Breast epithelium (tissue), 4 donors: ENCODE data around the gene ZFAND2A. TPM values are rescaled to one million over a fixed set of nuclear protein-coding genes. Genes with fewer than 3 reads are reported as not detected.
"Not testable (repeated sequence)": the region's sequence is repeated elsewhere in the genome, so short reads cannot be mapped to it uniquely, and the experiment has no call there.

Experiments used
- DNase-seq, 2 donors: peaks; one replicate each; pipeline ENCODE4 v3.0.0-alpha.2; 2019; ENCODE audit warnings: low spot score in 2 of 2
- H3K27ac ChIP-seq, 2 donors: fragments of 200-600 bp; sonication (generic) in 1 of 2; one replicate each; pipeline ENCODE4 v1.5.1; 2016 to 2019; ENCODE audit warnings: mild to moderate bottlenecking in 1 of 2
- H3K27me3 ChIP-seq, 2 donors: fragments of 200-600 bp; sonication (generic) in 1 of 2; one replicate each; pipeline versions ENCODE4 v1.5.1 to v1.6.0; 2017 to 2019; ENCODE audit warnings: control low read depth in 1 of 2, mild to moderate bottlenecking in 1 of 2
- H3K36me3 ChIP-seq: fragments of 200-600 bp; one replicate; pipeline ENCODE4 v1.5.1; 2019
- H3K4me1 ChIP-seq, 2 donors: fragments of 200-600 bp; sonication (generic); one replicate each; pipeline ENCODE4 v1.5.1; 2016 to 2019; ENCODE audit warnings: control low read depth in 1 of 2
- H3K4me3 ChIP-seq, 3 donors: fragments of 200-600 bp; sonication (generic); 1 replicate in 2 of 3; 2 replicates in 1 of 3; pipeline ENCODE4 v1.5.1; 2016 to 2019; ENCODE audit warnings: mild to moderate bottlenecking in 3 of 3, moderate library complexity in 2 of 3
- H3K9me3 ChIP-seq, 2 donors: fragments of 200-600 bp; sonication (generic) in 1 of 2; one replicate each; pipeline ENCODE4 v1.5.1; 2016 to 2019; ENCODE audit warnings: control low read depth in 1 of 2
- POLR2A ChIP-seq: fragments of 450-650 bp; IDR thresholded peaks from one replicate; pipeline ENCODE4 v1.6.1; 2016; ENCODE audit warnings: antibody characterized with exemption, mild to moderate bottlenecking, moderate library complexity
- POLR2AphosphoS5 ChIP-seq, 3 donors: sonication (generic); formaldehyde crosslinking; IDR thresholded peaks; one replicate each; pipeline ENCODE4 v1.6.1; 2017; ENCODE audit warnings: antibody characterized with exemption in 3 of 3
- intact Hi-C: fragments of 100-400 bp; cut with DNase I; formaldehyde crosslinking; loops from one replicate; pipeline ENCODE4 v1.15.1; 2023; ENCODE audit warnings: low total_unique reads
- total RNA-seq, 3 donors: library from RNA; depleted of rRNA; stranded (reverse); fragments of >200 nt; gene quantifications; one replicate each; pipeline ENCODE4 v1.1.0, GENCODE V29; 2016
- TF ChIP-seq, protein P1 (sequence below), 3 donors: fragments of 450-650 bp; IDR thresholded peaks; one replicate each; pipeline ENCODE4 v1.5.1; 2016 to 2017; ENCODE audit warnings: antibody characterized with exemption in 3 of 3, mild to moderate bottlenecking in 3 of 3, moderate library complexity in 3 of 3

Gene ZFAND2A
- total RNA-seq, 3 donors from 2014 or later, result 31.9 to 41.6 (median 34.1) TPM

- Histone ChIP-seq H3K9me3 (no peaks in the 10 kb centered on the region), H3K4me1 (no peaks in the 10 kb centered on the region), H3K36me3 (no peaks in the 10 kb centered on the region), H3K27me3 (no peaks in the 10 kb centered on the region), H3K27ac (no peak overlapping the region), H3K4me3 (no peak overlapping the region)
- no peak for DNase-seq
- TF ChIP-seq, protein P1, sequence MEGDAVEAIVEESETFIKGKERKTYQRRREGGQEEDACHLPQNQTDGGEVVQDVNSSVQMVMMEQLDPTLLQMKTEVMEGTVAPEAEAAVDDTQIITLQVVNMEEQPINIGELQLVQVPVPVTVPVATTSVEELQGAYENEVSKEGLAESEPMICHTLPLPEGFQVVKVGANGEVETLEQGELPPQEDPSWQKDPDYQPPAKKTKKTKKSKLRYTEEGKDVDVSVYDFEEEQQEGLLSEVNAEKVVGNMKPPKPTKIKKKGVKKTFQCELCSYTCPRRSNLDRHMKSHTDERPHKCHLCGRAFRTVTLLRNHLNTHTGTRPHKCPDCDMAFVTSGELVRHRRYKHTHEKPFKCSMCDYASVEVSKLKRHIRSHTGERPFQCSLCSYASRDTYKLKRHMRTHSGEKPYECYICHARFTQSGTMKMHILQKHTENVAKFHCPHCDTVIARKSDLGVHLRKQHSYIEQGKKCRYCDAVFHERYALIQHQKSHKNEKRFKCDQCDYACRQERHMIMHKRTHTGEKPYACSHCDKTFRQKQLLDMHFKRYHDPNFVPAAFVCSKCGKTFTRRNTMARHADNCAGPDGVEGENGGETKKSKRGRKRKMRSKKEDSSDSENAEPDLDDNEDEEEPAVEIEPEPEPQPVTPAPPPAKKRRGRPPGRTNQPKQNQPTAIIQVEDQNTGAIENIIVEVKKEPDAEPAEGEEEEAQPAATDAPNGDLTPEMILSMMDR (IDR thresholded peaks at IDR 0.05), result no peak
- no peak for TF ChIP-seq POLR2AphosphoS5 (IDR thresholded peaks at IDR 0.05)
- no peak for TF ChIP-seq POLR2A
- intact Hi-C loops, result no loop called here
These were observed 40.8 kb downstream of the ZFAND2A start for GRCh38 chr7:1119201-1119600.

- DNase-seq, result peak in 1 of 2 donors; percentile 30
- no peak overlapping the region for H3K27ac ChIP-seq
- intact Hi-C loops, result no loop called here
- no peaks in the 10 kb centered on the region for H3K27me3 ChIP-seq
- no peaks in the 10 kb centered on the region for H3K9me3 ChIP-seq
- no peak overlapping the region for H3K4me3 ChIP-seq
- TF ChIP-seq POLR2A (no peak), POLR2AphosphoS5 (IDR thresholded peaks at IDR 0.05) (no peak)
- TF ChIP-seq, protein P1 (IDR thresholded peaks at IDR 0.05), result no peak
- no peaks in the 10 kb centered on the region for H3K36me3 ChIP-seq
- no peaks in the 10 kb centered on the region for H3K4me1 ChIP-seq
These were observed 42.6 kb downstream of the ZFAND2A start for GRCh38 chr7:1117321-1117928.

DNA sequence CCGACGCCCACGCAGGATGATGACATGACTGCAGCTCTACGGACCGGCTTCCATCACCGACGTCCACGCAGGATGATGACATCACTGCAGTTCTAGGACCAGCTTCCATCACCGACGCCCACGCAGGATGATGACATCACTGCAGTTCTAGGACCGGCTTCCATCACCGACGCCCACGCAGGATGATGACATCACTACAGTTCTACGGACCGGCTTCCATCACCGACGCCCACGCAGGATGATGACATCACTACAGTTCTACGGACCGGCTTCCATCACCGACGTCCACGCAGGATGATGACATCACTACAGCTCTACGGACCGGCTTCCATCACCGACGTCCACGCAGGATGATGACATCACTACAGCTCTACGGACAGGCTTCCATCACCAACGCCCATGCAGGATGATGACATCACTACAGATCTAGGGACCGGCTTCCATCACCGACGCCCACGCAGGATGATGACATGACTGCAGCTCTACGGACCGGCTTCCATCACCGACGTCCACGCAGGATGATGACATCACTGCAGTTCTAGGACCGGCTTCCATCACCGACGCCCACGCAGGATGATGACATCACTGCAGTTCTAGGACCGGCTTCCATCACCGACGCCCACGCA is 43.5 kb downstream of the ZFAND2A start:
- H3K27ac ChIP-seq, H3K36me3 ChIP-seq, intact Hi-C loops, H3K4me3 ChIP-seq, H3K9me3 ChIP-seq, H3K4me1 ChIP-seq, H3K27me3 ChIP-seq: not testable (repeated sequence)
- peak in 1 of 2 donors; percentile 42 for DNase-seq

DNA sequence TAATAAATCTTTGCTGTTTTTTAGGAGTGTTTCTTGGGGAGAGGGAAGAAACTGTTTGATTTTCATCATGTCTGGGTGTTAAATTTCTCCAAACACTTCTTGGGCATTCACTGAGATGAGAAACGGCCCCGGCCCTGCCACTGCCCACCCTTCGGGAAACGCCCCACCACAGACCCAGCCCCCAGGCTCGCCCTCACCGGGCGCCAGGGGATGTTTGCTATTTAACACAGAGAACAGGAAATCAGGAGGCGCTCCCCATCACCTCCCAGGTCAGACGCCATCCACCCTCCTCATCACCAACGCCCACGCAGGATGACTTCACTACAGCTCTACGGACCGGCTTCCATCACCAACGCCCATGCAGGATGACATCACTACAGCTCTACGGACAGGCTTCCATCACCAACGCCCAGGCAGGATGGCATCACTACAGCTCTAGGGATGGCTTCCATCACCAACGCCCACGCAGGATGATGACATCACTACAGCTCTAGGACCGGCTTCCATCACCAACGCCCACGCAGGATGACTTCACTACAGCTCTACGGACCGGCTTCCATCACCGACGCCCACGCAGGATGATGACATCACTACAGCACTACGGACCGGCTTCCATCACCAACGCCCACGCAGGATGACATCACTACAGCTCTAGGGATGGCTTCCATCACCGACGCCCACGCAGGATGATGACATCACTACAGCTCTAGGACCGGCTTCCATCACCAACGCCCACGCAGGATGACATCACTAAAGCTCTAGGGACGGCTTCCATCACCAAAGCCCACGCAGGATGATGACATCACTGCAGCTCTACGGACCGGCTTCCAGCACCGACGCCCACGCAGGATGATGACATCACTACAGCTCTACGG is 44.6 kb downstream of the ZFAND2A start:
- H3K27ac ChIP-seq, H3K4me3 ChIP-seq, H3K27me3 ChIP-seq, H3K9me3 ChIP-seq, H3K36me3 ChIP-seq, H3K4me1 ChIP-seq, intact Hi-C loops: not testable (repeated sequence)
- DNase-seq, result peak in 1 of 2 donors; percentile 33

DNA sequence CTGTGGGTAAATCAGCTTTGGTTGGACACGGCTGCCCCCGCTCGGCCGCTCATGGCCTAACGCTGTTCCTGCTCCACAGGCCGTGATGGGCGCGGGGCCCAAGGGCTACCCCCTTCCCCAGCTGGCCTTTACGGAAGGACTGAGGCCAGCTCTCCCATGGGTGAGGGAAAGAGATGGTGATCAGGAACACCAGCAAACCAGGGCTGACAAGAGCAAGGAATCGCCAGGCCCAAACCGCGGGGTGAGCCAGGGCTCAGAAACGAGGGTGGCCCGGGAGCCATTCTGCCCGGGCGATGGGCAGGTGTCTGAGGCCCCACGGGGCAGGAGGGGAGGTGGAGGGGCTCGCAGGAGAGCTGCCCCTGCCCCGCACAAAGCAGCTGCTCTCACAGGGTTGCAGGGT is 45.5 kb downstream of the ZFAND2A start:
- Histone ChIP-seq H3K27me3 (no peaks in the 10 kb centered on the region), H3K27ac (no peak overlapping the region), H3K4me3 (no peak overlapping the region), H3K9me3 (no peaks in the 10 kb centered on the region), H3K36me3 (no peaks in the 10 kb centered on the region), H3K4me1 (no peaks in the 10 kb centered on the region)
- no peak for TF ChIP-seq POLR2A
- no peak for TF ChIP-seq POLR2AphosphoS5 (IDR thresholded peaks at IDR 0.05)
- TF ChIP-seq, protein P1 (IDR thresholded peaks at IDR 0.05), result no peak
- intact Hi-C loops, result no loop called here
- DNase-seq, result peak in 1 of 2 donors; percentile 38

GRCh38 chr7:1114088-1114487 is 45.9 kb downstream of the ZFAND2A start:
- no peaks in the 10 kb centered on the region for H3K27me3 ChIP-seq
- H3K9me3 ChIP-seq, result no peaks in the 10 kb centered on the region
- no peak for TF ChIP-seq POLR2AphosphoS5 (IDR thresholded peaks at IDR 0.05)
- TF ChIP-seq POLR2A, result no peak
- TF ChIP-seq, protein P1 (IDR thresholded peaks at IDR 0.05), result no peak
- intact Hi-C loops, result no loop called here
- no peak overlapping the region for H3K27ac ChIP-seq
- H3K36me3 ChIP-seq, result no peaks in the 10 kb centered on the region
- no peak overlapping the region for H3K4me3 ChIP-seq
- no peaks in the 10 kb centered on the region for H3K4me1 ChIP-seq
- DNase-seq, result peak in 1 of 2 donors; percentile 34
